SK-N-SH treated with all-trans-retinoic acid at 6 μM for 48 hours (cell line): ENCODE measurements around the gene TRIM8.

Experiments used
- BACH2 ChIP-seq: fragments of 250-450 bp; sonication (Bioruptor Pico); IDR thresholded peaks from 2 replicates; pipeline ENCODE4 v1.9.0; 2021; ENCODE audit warnings: mild to moderate bottlenecking, borderline replicate concordance
- CSDC2 ChIP-seq: fragments of 250-450 bp; sonication (Bioruptor Pico); IDR thresholded peaks from 2 replicates; pipeline ENCODE4 v1.5.0; 2020; ENCODE audit warnings: mild to moderate bottlenecking, moderate library complexity
- ISL1 ChIP-seq: fragments of 250-450 bp; sonication (Bioruptor Pico); IDR thresholded peaks from 2 replicates; pipeline ENCODE4 v2.1.2; 2022; ENCODE audit warnings: mild to moderate bottlenecking, moderate library complexity
- RARB ChIP-seq: fragments of 250-450 bp; sonication (Bioruptor Pico); IDR thresholded peaks from 2 replicates; pipeline ENCODE4 v1.8.0; 2021; ENCODE audit warnings: mild to moderate bottlenecking, moderate library complexity
- TOX ChIP-seq: fragments of 250-450 bp; sonication (Bioruptor Pico); IDR thresholded peaks from 2 replicates; pipeline ENCODE4 v1.8.0; 2021; ENCODE audit warnings: mild to moderate bottlenecking, moderate library complexity, borderline replicate concordance
- ZC3H10 ChIP-seq: fragments of 250-450 bp; sonication (Bioruptor Pico); IDR thresholded peaks from 2 replicates; pipeline ENCODE4 v1.5.1; 2021; ENCODE audit warnings: mild to moderate bottlenecking, moderate library complexity
- ZFP3 ChIP-seq: fragments of 250-450 bp; sonication (Bioruptor Pico); IDR thresholded peaks from 2 replicates; pipeline ENCODE4 v1.5.0; 2020; ENCODE audit warnings: mild to moderate bottlenecking, moderate library complexity
- ZFP30 ChIP-seq: fragments of 450-650 bp; formaldehyde crosslinking; IDR thresholded peaks from 2 replicates; pipeline ENCODE4 v1.5.0; 2022; ENCODE audit warnings: mild to moderate bottlenecking, moderate library complexity
- ZNF70 ChIP-seq: fragments of 450-650 bp; formaldehyde crosslinking; IDR thresholded peaks from 2 replicates; pipeline ENCODE4 v1.5.0; 2020; ENCODE audit warnings: mild to moderate bottlenecking, moderate library complexity
- ZNF8 ChIP-seq: fragments of 450-650 bp; formaldehyde crosslinking; IDR thresholded peaks from 2 replicates; pipeline ENCODE4 v1.5.0; 2020; ENCODE audit warnings: mild to moderate bottlenecking, moderate library complexity
- TF ChIP-seq, protein P1 (sequence below): fragments of 250-450 bp; sonication (Bioruptor Pico); IDR thresholded peaks from 2 replicates; pipeline ENCODE4 v1.5.1; 2020; ENCODE audit warnings: low read depth, mild to moderate bottlenecking, moderate library complexity
- TF ChIP-seq, protein P2 (sequence below): fragments of 250-450 bp; sonication (Bioruptor Pico); IDR thresholded peaks from 2 replicates; pipeline ENCODE4 v1.8.0; 2020; ENCODE audit warnings: mild to moderate bottlenecking, moderate library complexity, borderline replicate concordance
- TF ChIP-seq, protein P3 (sequence below): fragments of 250-450 bp; sonication (Bioruptor Pico); IDR thresholded peaks from 2 replicates; pipeline ENCODE4 v1.5.0; 2020; ENCODE audit warnings: mild to moderate bottlenecking, moderate library complexity
- TF ChIP-seq, protein P4 (sequence below): fragments of 250-450 bp; sonication (Bioruptor Pico); IDR thresholded peaks from 2 replicates; pipeline ENCODE4 v1.5.1; 2021; ENCODE audit warnings: mild to moderate bottlenecking, moderate library complexity

DNA sequence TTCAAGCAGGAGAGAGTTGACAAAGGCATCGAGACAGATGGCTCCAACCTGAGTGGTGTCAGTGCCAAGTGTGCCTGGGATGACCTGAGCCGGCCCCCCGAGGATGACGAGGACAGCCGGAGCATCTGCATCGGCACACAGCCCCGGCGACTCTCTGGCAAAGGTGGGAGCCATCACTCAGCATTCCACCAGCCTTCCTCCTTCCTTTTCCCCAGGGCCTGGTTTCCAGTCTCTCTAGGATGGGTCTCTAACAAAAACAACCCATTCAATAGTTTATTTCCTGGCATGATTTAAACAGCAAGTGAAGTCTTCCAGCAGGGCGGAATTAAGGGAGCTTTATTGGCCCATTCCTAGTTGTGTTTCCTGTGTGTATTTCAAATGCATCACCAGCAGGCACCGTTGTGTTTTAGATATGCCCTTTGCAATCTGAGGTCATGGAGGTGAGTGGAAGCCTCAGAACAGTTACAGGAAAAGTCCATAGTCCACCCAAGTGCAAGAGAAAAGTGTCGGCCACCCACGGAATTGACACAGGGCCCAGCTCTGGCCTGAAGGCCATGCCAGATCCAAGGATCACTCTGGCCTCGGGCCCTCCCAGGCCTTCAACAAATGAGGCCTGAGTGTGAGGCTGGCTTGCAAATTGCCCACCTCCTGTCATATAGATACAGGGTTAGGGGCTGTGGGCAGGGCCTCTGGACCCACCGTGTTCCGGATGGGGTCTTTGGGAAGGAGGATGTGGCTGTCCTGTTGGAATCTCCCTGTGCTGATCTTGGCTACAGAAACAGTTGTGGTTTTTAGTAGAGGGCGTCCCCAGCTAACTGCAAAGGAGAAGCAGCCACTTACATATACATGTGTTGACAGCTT is 46.9 kb upstream of the TRIM8 start:
- TF ChIP-seq, protein P1, sequence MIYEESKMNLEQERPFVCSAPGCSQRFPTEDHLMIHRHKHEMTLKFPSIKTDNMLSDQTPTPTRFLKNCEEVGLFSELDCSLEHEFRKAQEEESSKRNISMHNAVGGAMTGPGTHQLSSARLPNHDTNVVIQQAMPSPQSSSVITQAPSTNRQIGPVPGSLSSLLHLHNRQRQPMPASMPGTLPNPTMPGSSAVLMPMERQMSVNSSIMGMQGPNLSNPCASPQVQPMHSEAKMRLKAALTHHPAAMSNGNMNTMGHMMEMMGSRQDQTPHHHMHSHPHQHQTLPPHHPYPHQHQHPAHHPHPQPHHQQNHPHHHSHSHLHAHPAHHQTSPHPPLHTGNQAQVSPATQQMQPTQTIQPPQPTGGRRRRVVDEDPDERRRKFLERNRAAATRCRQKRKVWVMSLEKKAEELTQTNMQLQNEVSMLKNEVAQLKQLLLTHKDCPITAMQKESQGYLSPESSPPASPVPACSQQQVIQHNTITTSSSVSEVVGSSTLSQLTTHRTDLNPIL (CRISPR knock-in tag) = no peak
- TF ChIP-seq, protein P2, sequence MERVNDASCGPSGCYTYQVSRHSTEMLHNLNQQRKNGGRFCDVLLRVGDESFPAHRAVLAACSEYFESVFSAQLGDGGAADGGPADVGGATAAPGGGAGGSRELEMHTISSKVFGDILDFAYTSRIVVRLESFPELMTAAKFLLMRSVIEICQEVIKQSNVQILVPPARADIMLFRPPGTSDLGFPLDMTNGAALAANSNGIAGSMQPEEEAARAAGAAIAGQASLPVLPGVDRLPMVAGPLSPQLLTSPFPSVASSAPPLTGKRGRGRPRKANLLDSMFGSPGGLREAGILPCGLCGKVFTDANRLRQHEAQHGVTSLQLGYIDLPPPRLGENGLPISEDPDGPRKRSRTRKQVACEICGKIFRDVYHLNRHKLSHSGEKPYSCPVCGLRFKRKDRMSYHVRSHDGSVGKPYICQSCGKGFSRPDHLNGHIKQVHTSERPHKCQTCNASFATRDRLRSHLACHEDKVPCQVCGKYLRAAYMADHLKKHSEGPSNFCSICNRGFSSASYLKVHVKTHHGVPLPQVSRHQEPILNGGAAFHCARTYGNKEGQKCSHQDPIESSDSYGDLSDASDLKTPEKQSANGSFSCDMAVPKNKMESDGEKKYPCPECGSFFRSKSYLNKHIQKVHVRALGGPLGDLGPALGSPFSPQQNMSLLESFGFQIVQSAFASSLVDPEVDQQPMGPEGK = no peak
- no peak for TF ChIP-seq ZNF8 (CRISPR knock-in tag)
- TF ChIP-seq RARB (CRISPR knock-in tag) = no peak
- TF ChIP-seq CSDC2 (CRISPR knock-in tag) = no peak
- no peak for TF ChIP-seq BACH2 (CRISPR knock-in tag)
- TF ChIP-seq, protein P3, sequence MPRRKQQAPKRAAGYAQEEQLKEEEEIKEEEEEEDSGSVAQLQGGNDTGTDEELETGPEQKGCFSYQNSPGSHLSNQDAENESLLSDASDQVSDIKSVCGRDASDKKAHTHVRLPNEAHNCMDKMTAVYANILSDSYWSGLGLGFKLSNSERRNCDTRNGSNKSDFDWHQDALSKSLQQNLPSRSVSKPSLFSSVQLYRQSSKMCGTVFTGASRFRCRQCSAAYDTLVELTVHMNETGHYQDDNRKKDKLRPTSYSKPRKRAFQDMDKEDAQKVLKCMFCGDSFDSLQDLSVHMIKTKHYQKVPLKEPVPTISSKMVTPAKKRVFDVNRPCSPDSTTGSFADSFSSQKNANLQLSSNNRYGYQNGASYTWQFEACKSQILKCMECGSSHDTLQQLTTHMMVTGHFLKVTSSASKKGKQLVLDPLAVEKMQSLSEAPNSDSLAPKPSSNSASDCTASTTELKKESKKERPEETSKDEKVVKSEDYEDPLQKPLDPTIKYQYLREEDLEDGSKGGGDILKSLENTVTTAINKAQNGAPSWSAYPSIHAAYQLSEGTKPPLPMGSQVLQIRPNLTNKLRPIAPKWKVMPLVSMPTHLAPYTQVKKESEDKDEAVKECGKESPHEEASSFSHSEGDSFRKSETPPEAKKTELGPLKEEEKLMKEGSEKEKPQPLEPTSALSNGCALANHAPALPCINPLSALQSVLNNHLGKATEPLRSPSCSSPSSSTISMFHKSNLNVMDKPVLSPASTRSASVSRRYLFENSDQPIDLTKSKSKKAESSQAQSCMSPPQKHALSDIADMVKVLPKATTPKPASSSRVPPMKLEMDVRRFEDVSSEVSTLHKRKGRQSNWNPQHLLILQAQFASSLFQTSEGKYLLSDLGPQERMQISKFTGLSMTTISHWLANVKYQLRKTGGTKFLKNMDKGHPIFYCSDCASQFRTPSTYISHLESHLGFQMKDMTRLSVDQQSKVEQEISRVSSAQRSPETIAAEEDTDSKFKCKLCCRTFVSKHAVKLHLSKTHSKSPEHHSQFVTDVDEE = no peak
- TF ChIP-seq ZFP3 (CRISPR knock-in tag) = no peak
- TF ChIP-seq ISL1 (CRISPR knock-in tag) = no peak
- TF ChIP-seq, protein P4, sequence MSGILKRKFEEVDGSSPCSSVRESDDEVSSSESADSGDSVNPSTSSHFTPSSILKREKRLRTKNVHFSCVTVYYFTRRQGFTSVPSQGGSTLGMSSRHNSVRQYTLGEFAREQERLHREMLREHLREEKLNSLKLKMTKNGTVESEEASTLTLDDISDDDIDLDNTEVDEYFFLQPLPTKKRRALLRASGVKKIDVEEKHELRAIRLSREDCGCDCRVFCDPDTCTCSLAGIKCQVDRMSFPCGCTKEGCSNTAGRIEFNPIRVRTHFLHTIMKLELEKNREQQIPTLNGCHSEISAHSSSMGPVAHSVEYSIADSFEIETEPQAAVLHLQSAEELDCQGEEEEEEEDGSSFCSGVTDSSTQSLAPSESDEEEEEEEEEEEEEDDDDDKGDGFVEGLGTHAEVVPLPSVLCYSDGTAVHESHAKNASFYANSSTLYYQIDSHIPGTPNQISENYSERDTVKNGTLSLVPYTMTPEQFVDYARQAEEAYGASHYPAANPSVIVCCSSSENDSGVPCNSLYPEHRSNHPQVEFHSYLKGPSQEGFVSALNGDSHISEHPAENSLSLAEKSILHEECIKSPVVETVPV (CRISPR knock-in tag) = no peak
- TF ChIP-seq ZC3H10 (CRISPR knock-in tag) = no peak
- no peak for TF ChIP-seq ZFP30 (CRISPR knock-in tag)
- TF ChIP-seq TOX (CRISPR knock-in tag) = no peak
- no peak for TF ChIP-seq ZNF70 (CRISPR knock-in tag)
